Common myeloid progenitor, CD34-positive (primary cell): ENCODE results near the gene VEGFC.

Experiments
- CTCF ChIA-PET: fragments of 350-600 bp; sonication (Branson Sonifier 250); formaldehyde crosslinking; loops from one replicate; lab custom pipeline; 2021; ENCODE audit warnings: antibody characterized with exemption; lab: Charles Lee
- POLR2A ChIA-PET: fragments of 350-600 bp; sonication (Branson Sonifier 250); formaldehyde crosslinking; loops from one replicate; lab custom pipeline; 2021; ENCODE audit warnings: antibody characterized with exemption; lab: Charles Lee
- DNase-seq, 3 donors: peaks; one replicate each; pipeline versions ENCODE4 v3.0.0 to v3.0.0-alpha.2; 2013
- H3K27ac ChIP-seq, 2 experiments: 1 replicate in 1 of 2; 2 replicates in 1 of 2; pipeline ENCODE4 v1.7.0; 2013; ENCODE audit warnings: inconsistent platforms in 2 of 2, low read length in 2 of 2, mild to moderate bottlenecking in 2 of 2, low read depth in 1 of 2, moderate library complexity in 1 of 2; ENCODE audit not compliant: severe bottlenecking in 2 of 2, insufficient read depth in 1 of 2, poor library complexity in 1 of 2
- H3K27me3 ChIP-seq, 5 experiments: replicated peaks in 2 of 5; 1 replicate in 3 of 5; 2 replicates in 2 of 5; pipeline versions ENCODE4 v1.6.1 to v1.7.0; 2013; ENCODE audit warnings: low read length in 4 of 5, mild to moderate bottlenecking in 2 of 5, moderate library complexity in 2 of 5, inconsistent platforms in 1 of 5; ENCODE audit not compliant: insufficient read depth in 5 of 5, control insufficient read depth in 4 of 5
- H3K36me3 ChIP-seq, 4 experiments: 1 replicate in 2 of 4; 2 replicates in 2 of 4; pipeline versions ENCODE4 v1.6.1 to v1.7.0; 2013; ENCODE audit warnings: low read length in 3 of 4, control low read depth in 1 of 4, mild to moderate bottlenecking in 1 of 4; ENCODE audit not compliant: control insufficient read depth in 4 of 4, insufficient read depth in 4 of 4
- H3K4me1 ChIP-seq, 4 experiments: 1 replicate in 3 of 4; 2 replicates in 1 of 4; pipeline versions ENCODE4 v1.6.1 to v1.7.1; 2013; ENCODE audit warnings: low read length in 3 of 4, mild to moderate bottlenecking in 3 of 4, control low read depth in 1 of 4, inconsistent platforms in 1 of 4, moderate library complexity in 1 of 4; ENCODE audit not compliant: control insufficient read depth in 4 of 4, insufficient read depth in 4 of 4; ENCODE audit errors: control extremely low read depth in 1 of 4
- H3K4me3 ChIP-seq, 7 experiments: 1 replicate in 4 of 7; 2 replicates in 3 of 7; pipeline versions ENCODE4 v1.5.1 to v1.7.0; 2013; ENCODE audit warnings: mild to moderate bottlenecking in 7 of 7, low read length in 6 of 7, moderate library complexity in 6 of 7, inconsistent platforms in 2 of 7, low read depth in 2 of 7, control low read depth in 1 of 7; ENCODE audit not compliant: insufficient read depth in 4 of 7, control insufficient read depth in 1 of 7; ENCODE audit errors: extremely low read depth in 1 of 7
- H3K9me3 ChIP-seq, 5 experiments: 1 replicate in 4 of 5; 2 replicates in 1 of 5; pipeline versions ENCODE4 v1.6.1 to v1.7.1; 2013; ENCODE audit warnings: low read length in 4 of 5, mild to moderate bottlenecking in 2 of 5, inconsistent platforms in 1 of 5, low read depth in 1 of 5, moderate library complexity in 1 of 5; ENCODE audit not compliant: control insufficient read depth in 4 of 5, insufficient read depth in 2 of 5; ENCODE audit errors: control extremely low read depth in 1 of 5
- WGBS: methylation state at CpG from one replicate; pipeline ENCODE4 v1.1.5; 2013; ENCODE audit not compliant: insufficient coverage; 5-methylcytosine and 5-hydroxymethylcytosine counted together

Gene VEGFC

GRCh38 chr4:176769514-176769913 is 23.2 kb downstream of the VEGFC start:
- peaks cover 0 to 2% (median 0%) of the 10 kb centered on the region in 5 experiments for H3K9me3 ChIP-seq
- POLR2A ChIA-PET = no interaction called here
- no peak overlapping the region for H3K4me3 ChIP-seq
- no peaks in the 10 kb centered on the region for H3K4me1 ChIP-seq
- H3K36me3 ChIP-seq = no peaks in the 10 kb centered on the region
- WGBS = 87% methylated on average over 2 of the region's 2 CpGs
- CTCF ChIA-PET = interaction anchor here (1.4 kb wide), 1 partner anchor 211 kb away, joined by 4 read pairs; no protein-coding TSS in a partner anchor
- no peak for DNase-seq
- H3K27me3 ChIP-seq = no peaks in the 10 kb centered on the region
- H3K27ac ChIP-seq = no peak overlapping the region

GRCh38 chr4:176767183-176767582 is 25.5 kb downstream of the VEGFC start:
- Histone ChIP-seq H3K27me3 (no peaks in the 10 kb centered on the region), H3K36me3 (no peaks in the 10 kb centered on the region), H3K9me3 (peaks cover 0 to 2% (median 0%) of the 10 kb centered on the region in 5 experiments), H3K27ac (no peak overlapping the region), H3K4me1 (no peaks in the 10 kb centered on the region), H3K4me3 (no peak overlapping the region)
- ChIA-PET CTCF (interaction anchor here (1.4 kb wide), 1 partner anchor 19 kb away, joined by 4 read pairs; no protein-coding TSS in a partner anchor), POLR2A (no interaction called here)
- no peak for DNase-seq
- WGBS = 100% methylated on average over 1 of the region's 1 CpG

GRCh38 chr4:176762661-176763308 is 29.9 kb downstream of the VEGFC start:
- DNase-seq = no peak
- Histone ChIP-seq H3K27ac (no peak overlapping the region), H3K9me3 (peaks cover 0 to 2% (median 0%) of the 10 kb centered on the region in 5 experiments), H3K4me1 (no peaks in the 10 kb centered on the region), H3K36me3 (no peaks in the 10 kb centered on the region), H3K4me3 (no peak overlapping the region), H3K27me3 (no peaks in the 10 kb centered on the region)
- POLR2A ChIA-PET = no interaction called here
- CTCF ChIA-PET = no interaction called here
- WGBS = no CpG with 5 or more reads among the region's 3 CpGs

GRCh38 chr4:176761872-176762271 is 30.9 kb downstream of the VEGFC start:
- Histone ChIP-seq H3K4me1 (no peaks in the 10 kb centered on the region), H3K27ac (no peak overlapping the region), H3K27me3 (no peaks in the 10 kb centered on the region), H3K36me3 (no peaks in the 10 kb centered on the region), H3K9me3 (peaks cover 0 to 2% (median 0%) of the 10 kb centered on the region in 5 experiments), H3K4me3 (no peak overlapping the region)
- 100% methylated on average over 2 of the region's 3 CpGs for WGBS
- ChIA-PET POLR2A (no interaction called here), CTCF (no interaction called here)
- no peak for DNase-seq

- ChIA-PET CTCF (no interaction called here), POLR2A (no interaction called here)
- WGBS = 88% methylated on average over 3 of the region's 3 CpGs
- H3K36me3 ChIP-seq = no peaks in the 10 kb centered on the region
- no peak overlapping the region for H3K27ac ChIP-seq
- no peaks in the 10 kb centered on the region for H3K9me3 ChIP-seq
- no peaks in the 10 kb centered on the region for H3K4me1 ChIP-seq
- H3K4me3 ChIP-seq = no peak overlapping the region
- no peak for DNase-seq
- no peaks in the 10 kb centered on the region for H3K27me3 ChIP-seq
These were observed 32.3 kb downstream of the VEGFC start for GRCh38 chr4:176760471-176760870.

GRCh38 chr4:176758731-176759130 is 34.0 kb downstream of the VEGFC start:
- no peaks in the 10 kb centered on the region for H3K27me3 ChIP-seq
- CTCF ChIA-PET = no interaction called here
- whole genome bisulfite sequencing = 100% methylated on average over 2 of the region's 2 CpGs

GRCh38 chr4:176758323-176758722 is 34.4 kb downstream of the VEGFC start:
- 100% methylated on average over 2 of the region's 4 CpGs for WGBS

More at GRCh38 chr4:176758731-176759130, 34.0 kb downstream of the VEGFC start:
- no peak overlapping the region for H3K4me3 ChIP-seq
- H3K9me3 ChIP-seq = no peaks in the 10 kb centered on the region
- no peaks in the 10 kb centered on the region for H3K36me3 ChIP-seq
- H3K27ac ChIP-seq = no peak overlapping the region
- H3K4me1 ChIP-seq = no peaks in the 10 kb centered on the region
- DNase-seq = no peak
- POLR2A ChIA-PET = no interaction called here

More at GRCh38 chr4:176758323-176758722, 34.4 kb downstream of the VEGFC start:
- ChIA-PET CTCF (no interaction called here), POLR2A (no interaction called here)
- Histone ChIP-seq H3K27ac (no peak overlapping the region), H3K4me1 (no peaks in the 10 kb centered on the region), H3K9me3 (no peaks in the 10 kb centered on the region), H3K27me3 (no peaks in the 10 kb centered on the region), H3K36me3 (no peaks in the 10 kb centered on the region), H3K4me3 (no peak overlapping the region)
- DNase-seq = no peak
